Erythroblast (primary cell): ENCODE results near the gene TRPC4AP.
"Not testable (repeated sequence)": the region's sequence is repeated elsewhere in the genome, so short reads cannot be mapped to it uniquely, and the experiment has no call there.

Source experiments
- DNase-seq, 2 experiments: peaks; one replicate each; lab custom pipeline; 2025; lab: John Stamatoyannopoulos, UW
- GATA1 ChIP-seq: IDR thresholded peaks from 2 replicates; pipeline ENCODE4 v1.6.1; 2011; ENCODE audit warnings: low read depth, mild to moderate bottlenecking, control low read depth, low read length, moderate library complexity
- POLR2A ChIP-seq: IDR thresholded peaks from 2 replicates; pipeline ENCODE4 v1.6.1; 2011; ENCODE audit warnings: mild to moderate bottlenecking, low read length

The TRPC4AP gene

DNA sequence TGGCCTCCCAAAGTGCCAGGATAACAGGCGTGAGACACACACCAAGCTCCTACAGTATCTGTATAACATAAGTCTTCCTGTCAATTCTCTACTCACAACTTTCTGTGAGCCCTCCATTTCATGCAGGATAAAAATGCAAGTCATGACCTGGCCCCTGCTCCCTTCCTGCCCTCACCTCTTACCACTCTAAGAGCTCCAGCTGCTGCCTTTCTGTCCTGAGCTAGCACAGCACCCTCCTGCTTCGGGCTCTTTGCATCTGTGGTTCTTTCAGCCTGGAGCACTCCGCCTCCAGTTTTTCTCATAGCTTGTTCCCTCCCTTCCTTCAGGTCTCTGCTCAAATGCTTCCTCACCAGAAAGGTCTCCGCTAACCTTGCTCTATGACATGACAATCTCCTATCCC, 23.7 kb upstream of the TRPC4AP start:
- TF ChIP-seq POLR2A (no peak), GATA1 (no peak)
- DNase-seq: peak in 1 of 2 experiments; percentile 10

DNA sequence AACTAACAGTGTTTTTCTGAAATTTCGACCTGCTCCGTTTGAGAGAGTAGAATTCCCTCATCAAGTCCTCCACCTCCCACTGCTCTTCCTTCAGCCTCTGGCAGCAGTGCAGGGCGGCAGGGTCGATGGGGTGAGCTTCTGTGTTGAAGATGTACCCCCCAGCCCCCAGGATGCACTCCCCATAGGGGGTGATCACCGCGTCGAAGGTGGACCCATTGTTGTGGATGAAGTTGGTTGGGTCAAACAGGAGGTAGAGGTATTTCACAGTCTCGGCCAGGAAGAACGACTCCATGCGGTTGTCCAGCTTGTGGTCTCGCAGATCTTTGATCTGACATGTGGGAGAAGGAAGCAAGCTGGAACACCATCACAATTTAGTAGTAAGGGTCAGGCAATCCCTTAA, 23.0 kb upstream of the TRPC4AP start:
- TF ChIP-seq GATA1 (no peak), POLR2A (no peak)
- no peak for DNase-seq

DNA sequence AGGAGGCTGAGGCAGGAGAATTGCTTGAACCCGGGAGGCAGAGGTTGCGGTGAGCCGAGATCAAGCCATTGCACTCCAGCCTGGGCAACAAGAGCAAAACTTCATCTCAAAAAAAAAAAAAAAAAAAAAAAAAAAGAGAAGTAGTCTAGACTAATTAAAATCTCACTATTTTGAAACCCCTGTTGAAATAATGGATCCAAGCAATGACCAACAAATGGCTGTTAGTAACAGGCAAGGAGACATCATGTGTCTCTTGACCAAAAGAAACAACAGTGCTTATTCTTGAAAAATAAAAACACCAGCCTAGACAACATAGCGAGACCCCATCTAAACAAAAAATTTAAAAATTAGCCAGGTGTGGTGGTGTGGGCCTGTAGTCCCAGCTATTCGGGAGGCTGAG, 19.7 kb upstream of the TRPC4AP start:
- not testable (repeated sequence) for DNase-seq

DNA sequence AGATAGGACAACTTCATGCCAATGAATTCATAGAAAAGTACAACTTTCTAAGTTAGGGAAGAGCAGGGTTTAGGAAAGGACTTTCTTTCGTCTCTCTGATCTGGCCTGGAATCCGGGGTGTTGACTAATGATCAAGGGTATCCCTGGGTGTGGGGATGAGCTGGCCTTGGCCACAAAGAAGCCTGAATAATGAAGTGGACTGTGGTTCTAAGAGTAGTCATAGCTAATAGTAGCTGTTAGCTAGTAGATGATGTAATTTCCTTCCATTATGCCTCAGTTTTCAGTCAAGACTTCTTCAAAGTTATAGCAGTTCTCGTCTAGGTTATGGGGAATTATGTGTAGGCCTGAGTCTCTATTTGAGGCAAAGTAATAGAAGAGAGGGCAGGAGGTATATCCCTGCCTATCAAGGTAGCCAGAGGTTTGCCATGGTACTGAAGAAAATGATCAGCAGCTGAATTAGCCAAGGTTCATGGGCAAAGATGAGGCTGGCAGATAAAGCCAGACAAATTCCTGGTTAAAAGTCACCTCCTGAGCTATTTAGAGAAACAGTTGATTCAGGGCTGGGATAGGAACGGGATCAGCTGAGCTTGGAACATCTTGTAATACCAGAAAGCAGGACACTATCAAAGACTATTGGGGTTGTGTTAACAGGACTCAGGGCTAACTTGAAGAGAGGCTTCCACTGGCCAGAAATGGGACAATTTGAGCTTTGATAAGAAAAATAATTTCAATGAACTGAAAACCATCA, 18.7 kb upstream of the TRPC4AP start:
- DNase-seq: no peak
- no peak for TF ChIP-seq GATA1
- no peak for TF ChIP-seq POLR2A

DNA sequence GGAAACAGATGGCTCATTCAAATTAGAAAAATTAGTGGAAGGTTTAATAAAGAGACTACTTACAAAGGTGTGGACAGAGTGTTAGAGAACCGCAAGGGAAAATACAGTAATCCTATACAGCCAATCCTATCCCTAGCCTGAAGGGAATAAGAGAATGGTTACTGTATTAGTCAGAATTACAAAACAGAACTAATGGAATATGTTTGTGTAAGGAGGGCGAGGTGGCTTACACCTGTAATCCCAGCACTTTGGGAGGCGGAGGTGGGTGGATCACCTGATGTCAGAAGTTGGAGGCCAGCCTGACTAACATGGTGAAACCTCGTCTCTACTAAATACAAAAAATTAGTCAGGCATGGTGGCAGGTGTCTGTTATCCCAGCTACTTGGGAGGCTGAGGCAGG, 16.3 kb upstream of the TRPC4AP start:
- no peak for DNase-seq
- TF ChIP-seq GATA1: no peak
- no peak for TF ChIP-seq POLR2A

DNA sequence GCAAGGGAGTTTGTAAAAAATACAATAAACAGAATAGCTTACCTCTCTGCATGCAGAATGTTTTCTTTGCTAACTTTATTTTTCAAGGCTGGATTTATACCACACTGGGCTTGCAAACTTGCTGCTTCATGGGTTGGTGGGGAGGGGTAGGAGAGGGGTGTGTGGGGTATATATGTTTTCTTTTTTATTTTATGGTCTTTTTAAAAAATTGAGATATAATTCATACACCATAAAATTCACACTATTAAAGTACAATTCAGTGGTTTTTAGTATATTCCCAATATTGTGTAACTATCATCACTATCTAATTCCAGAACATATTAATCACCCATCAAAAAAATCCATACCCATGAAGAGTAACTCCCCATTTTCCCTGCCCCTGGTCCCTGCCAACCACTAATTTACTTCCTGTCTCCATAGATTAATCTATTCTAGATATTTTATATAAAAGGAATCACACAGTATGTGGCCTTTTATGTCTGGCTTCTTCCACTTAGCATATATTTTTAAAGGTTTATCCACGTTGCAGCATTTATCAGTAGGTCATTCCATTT, 14.3 kb upstream of the TRPC4AP start:
- no peak for DNase-seq

DNA sequence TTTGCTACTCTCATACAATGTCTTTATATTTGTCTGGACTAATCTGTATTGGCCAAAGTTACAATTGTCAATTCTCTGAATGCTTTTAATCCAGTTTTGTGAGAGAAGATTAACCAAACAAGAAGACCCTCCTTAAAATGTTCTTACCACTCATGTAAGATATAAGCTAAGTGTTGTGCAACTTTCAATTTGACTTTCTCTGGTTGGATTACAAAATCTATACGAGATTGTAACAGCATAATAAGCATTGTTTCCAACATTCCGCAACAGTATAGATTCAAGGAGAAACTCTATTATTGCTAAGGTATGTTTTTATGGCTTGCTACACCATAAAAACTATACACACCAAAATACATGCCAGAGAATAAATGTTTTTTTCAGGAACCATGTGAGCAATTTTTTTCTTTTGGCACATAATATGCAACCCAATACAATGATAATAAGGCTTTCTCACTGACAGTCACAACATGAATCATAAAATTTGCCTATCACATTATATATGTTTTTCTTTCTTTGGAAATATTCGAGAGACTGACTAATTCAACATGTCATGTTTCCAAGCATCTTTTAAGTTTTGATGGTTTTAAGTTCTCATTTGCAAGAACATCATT, 12.2 kb upstream of the TRPC4AP start:
- TF ChIP-seq POLR2A: no peak
- TF ChIP-seq GATA1: no peak
- no peak for DNase-seq

More for the DNA sequence above, 14.3 kb upstream of the TRPC4AP start:
- TF ChIP-seq GATA1: no peak
- no peak for TF ChIP-seq POLR2A

DNA sequence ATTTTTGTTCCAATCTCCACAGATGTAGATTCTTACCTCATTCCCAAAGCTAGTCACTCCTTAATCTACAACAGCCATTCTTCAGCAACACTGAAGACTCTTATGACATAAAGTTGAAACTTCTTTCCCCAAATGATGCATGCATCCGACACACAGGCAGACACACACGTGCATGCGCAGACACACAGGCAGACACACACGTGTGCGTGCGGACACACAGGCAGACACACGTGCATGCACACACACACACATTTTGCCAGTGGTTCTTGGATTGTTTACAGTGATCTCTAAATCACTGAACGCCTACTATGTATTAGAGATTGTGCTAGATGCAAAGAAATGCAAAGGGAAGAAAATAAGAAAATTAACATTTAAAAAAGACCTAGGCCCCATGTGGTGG, 9.0 kb upstream of the TRPC4AP start:
- TF ChIP-seq POLR2A: no peak
- TF ChIP-seq GATA1: no peak
- DNase-seq: no peak

DNA sequence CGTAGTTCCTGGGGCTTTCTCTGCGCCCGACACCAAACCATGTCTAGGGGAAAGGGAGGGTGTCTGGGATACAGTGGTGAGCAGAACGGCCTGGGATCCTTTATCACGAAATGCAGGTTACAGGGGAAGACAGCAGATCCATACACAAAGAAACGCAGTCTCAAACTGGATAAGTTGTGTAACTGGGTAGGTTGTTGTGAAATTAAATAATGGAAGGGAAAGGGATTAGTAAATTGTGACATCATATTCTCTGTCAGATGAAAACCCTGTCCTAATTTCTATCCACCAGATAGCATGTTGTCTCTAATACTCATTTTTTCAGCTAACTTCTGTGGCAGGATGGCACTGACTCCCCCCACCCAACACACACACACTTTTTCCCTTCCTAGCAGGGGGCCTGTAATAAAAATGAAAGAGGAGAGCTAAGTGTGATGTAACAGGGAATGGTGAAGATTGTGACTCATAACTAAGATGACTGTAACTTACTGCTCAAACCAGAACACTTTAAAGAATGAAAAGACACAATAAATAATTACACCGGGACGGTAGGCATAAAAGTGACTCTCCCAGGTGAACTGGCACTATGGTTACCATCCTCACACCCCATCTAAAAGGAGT, 769 bp upstream of the TRPC4AP start:
- no peak for TF ChIP-seq POLR2A
- peak in 1 of 2 experiments; percentile 44 for DNase-seq

DNA sequence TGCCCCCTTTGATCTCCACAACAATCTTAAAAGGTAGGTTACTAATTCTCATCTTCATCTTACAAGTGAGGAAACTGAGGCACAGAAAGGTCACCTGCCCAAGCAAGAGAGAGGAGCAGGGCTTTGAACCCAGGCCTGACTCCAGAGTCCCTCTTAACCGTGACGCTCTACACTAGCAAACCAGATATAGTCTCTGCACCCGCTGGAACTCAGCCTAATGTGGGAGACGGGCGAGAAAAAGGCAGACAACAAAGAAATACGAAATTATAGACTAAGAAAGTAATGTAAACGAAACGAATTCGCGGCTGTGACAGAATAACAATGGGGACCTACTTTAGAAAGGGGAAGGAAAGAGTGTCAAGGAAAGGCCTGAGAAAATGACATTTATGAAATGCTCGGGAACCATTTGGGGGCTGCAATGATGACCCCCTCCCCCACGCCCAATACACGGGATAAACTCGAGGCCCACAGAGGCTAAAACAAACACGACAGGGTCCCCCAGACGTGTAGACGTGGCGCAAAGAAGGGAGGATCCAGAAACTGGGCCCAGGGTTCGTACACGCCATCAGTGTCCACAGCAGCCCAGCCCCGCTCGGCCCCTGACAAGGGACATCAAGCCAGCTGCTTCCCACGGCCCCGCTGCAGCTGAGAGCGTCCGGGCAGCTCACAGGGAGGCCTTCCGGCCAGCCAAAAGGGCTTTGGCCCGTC, 637 bp downstream of the TRPC4AP start:
- DNase-seq: peak; percentile 50 to 61

DNA sequence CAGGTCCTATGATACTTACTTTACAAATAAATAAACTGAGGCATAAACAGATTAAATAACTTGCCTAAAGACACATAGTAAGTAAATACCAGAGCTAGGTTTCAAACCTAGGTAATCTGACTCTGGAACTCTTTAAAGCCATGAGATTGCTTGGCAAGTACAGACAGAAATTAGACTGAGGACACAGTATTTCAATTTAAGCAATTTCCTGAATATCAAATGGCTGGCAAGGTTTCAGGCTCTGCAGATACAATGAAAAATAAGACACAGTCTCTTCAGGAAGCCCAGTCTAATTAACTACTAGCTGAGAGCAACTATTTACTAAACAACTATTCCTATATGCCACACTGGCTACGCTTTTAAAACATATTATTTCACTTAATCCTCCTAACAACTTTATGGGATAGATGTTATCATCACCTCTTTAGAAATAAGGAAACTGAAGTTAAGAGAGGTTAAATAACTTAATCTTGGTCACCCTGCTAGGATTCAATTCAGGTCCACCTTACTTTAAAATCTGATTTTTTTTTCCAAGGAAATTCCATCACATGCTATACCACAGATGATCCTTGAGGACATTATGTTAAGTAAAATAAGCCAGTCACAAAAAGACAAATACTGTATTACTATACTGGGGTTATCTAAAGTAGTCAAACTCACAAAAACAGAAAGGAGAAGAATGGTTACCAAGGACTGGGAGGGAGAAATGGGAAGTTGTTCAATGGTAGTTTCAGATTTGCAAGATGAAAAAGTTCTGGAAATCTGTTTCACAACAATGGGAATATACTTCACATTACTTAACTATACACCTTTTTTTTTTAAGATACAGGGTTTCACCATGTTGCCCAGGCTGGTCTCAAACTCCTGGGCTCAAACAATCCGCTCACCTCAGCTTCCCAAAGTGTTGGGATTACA, 4.1 kb downstream of the TRPC4AP start:
- no peak for DNase-seq
- TF ChIP-seq GATA1 (no peak), POLR2A (no peak)

More for the DNA sequence above, 637 bp downstream of the TRPC4AP start:
- TF ChIP-seq POLR2A (no peak), GATA1 (no peak)

DNA sequence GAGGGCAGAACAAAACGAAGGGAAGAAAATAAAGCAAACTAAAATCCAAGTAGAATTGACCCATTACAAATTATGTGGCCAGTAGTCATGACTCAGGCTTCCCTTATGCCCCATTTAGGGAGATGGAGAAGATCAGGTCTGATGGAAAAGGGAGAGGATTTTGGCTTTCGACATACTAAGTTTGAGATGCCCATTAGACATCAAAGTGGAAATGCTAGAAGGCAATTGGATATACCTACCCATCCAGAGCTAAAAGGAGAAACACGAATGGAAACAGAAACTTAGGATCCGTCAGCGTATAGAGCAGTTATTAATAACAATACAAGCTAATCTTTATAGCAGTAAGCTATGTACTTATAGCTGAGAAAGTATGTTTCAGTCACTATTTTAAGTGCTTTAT, 4.8 kb downstream of the TRPC4AP start:
- no peak for DNase-seq
- no peak for TF ChIP-seq POLR2A
- TF ChIP-seq GATA1: no peak

DNA sequence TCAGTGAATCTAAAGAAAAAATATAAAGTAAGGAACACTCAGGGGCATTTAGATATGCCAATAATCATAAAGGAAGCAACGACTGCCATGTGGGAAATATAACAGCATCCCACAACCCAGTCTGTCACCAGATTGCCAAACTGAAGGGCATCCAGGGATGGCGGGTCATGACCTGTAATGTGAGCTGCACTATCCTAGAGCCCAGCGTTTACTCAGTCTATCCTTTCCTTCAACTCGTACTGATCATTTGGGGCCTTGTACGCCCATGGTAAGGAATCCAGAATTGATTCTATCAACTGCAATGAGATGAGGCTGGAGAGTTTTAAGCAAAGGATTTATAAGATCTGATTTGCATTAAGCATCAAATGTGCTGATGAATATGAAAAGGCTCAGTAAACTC, 5.3 kb downstream of the TRPC4AP start:
- TF ChIP-seq POLR2A (no peak), GATA1 (no peak)
- DNase-seq: no peak
